SK-N-SH treated with all-trans-retinoic acid at 6 μM for 48 hours (cell line): ENCODE data around the gene RHNO1.

Experiments
- CREB5 ChIP-seq: fragments of 250-450 bp; sonication (Bioruptor Pico); IDR thresholded peaks from 2 replicates; pipeline ENCODE4 v1.5.1; 2020; ENCODE audit warnings: low read depth, mild to moderate bottlenecking, moderate library complexity
- TOX ChIP-seq: fragments of 250-450 bp; sonication (Bioruptor Pico); IDR thresholded peaks from 2 replicates; pipeline ENCODE4 v1.8.0; 2021; ENCODE audit warnings: mild to moderate bottlenecking, moderate library complexity, borderline replicate concordance

- TF ChIP-seq TOX (CRISPR knock-in tag), result no peak
- no peak for TF ChIP-seq CREB5 (CRISPR knock-in tag)
Observed at GRCh38 chr12:2877047-2877952, at the start of gene RHNO1, which contains the start of gene FOXM1.
